ENCODE data around the gene LRRC9.
"Not testable (repeated sequence)": the region's sequence is repeated elsewhere in the genome, so short reads cannot be mapped to it uniquely, and the experiment has no call there.

The LRRC9 gene

GRCh38 chr14:60061371-60061770 lies 141.4 kb downstream of the LRRC9 start:
- DNase-seq (ENCODE audit: low read depth, low spot score) = no peak

- peak; percentile 7 for DNase-seq (ENCODE audit: low read depth, low spot score)
Observed at GRCh38 chr14:60064491-60065072, 144.6 kb downstream of the LRRC9 start.

GRCh38 chr14:60067882-60068281 lies 147.9 kb downstream of the LRRC9 start:
- DNase-seq (ENCODE audit: low read depth, low spot score) = no peak

- no peak for DNase-seq (ENCODE audit: low read depth, low spot score)
Observed at GRCh38 chr14:60079723-60080122, 159.8 kb downstream of the LRRC9 start.

- no peak for DNase-seq (ENCODE audit: low read depth, low spot score)
Observed at GRCh38 chr14:60085085-60085484, 165.1 kb downstream of the LRRC9 start.

- DNase-seq (ENCODE audit: low read depth, low spot score) = no peak
Observed at GRCh38 chr14:60085693-60086092, 165.7 kb downstream of the LRRC9 start.

GRCh38 chr14:60087668-60088067 lies 167.7 kb downstream of the LRRC9 start:
- no peak for DNase-seq (ENCODE audit: low read depth, low spot score)

GRCh38 chr14:60089221-60089620 lies 169.3 kb downstream of the LRRC9 start:
- no peak for DNase-seq (ENCODE audit: low read depth, low spot score)

GRCh38 chr14:60090864-60091519 lies 171.0 kb downstream of the LRRC9 start:
- peak; percentile 56 for DNase-seq (ENCODE audit: low read depth, low spot score)

GRCh38 chr14:60091550-60092525 lies 171.9 kb downstream of the LRRC9 start, which contains the start of gene PCNX4:
PCNX4 (plus strand) TSS chr14:60091923; CDS start chr14:60107639, 15,716 bp downstream.
- peak; percentile 97 for DNase-seq (ENCODE audit: low read depth, low spot score)

GRCh38 chr14:60092526-60092920 lies 172.6 kb downstream of the LRRC9 start:
- no peak for DNase-seq (ENCODE audit: low read depth, low spot score)

- DNase-seq (ENCODE audit: low read depth, low spot score) = no peak
Observed at GRCh38 chr14:60093080-60093479, 173.1 kb downstream of the LRRC9 start.

GRCh38 chr14:60093606-60094005 lies 173.7 kb downstream of the LRRC9 start:
- DNase-seq (ENCODE audit: low read depth, low spot score) = no peak

- DNase-seq (ENCODE audit: low read depth, low spot score) = no peak
Observed at GRCh38 chr14:60094306-60094897, 174.5 kb downstream of the LRRC9 start.

GRCh38 chr14:60095231-60095630 lies 175.3 kb downstream of the LRRC9 start:
- DNase-seq (ENCODE audit: low read depth, low spot score) = no peak

GRCh38 chr14:60095781-60096450 lies 176.0 kb downstream of the LRRC9 start:
- DNase-seq (ENCODE audit: low read depth, low spot score) = no peak

GRCh38 chr14:60097974-60098373 lies 178.0 kb downstream of the LRRC9 start:
- DNase-seq (ENCODE audit: low read depth, low spot score) = no peak

GRCh38 chr14:60099855-60100254 lies 179.9 kb downstream of the LRRC9 start:
- not testable (repeated sequence) for DNase-seq (ENCODE audit: low read depth, low spot score)

- no peak for DNase-seq (ENCODE audit: low read depth, low spot score)
Observed at GRCh38 chr14:60101786-60102185, 181.8 kb downstream of the LRRC9 start.

GRCh38 chr14:60102389-60102788 lies 182.4 kb downstream of the LRRC9 start:
- DNase-seq (ENCODE audit: low read depth, low spot score) = no peak

- DNase-seq (ENCODE audit: low read depth, low spot score) = no peak
Observed at GRCh38 chr14:60106339-60106738, 186.4 kb downstream of the LRRC9 start.

Data from smooth muscle cell of the brain vasculature (primary cell).